ENCODE data around the gene GNAL.

DNA sequence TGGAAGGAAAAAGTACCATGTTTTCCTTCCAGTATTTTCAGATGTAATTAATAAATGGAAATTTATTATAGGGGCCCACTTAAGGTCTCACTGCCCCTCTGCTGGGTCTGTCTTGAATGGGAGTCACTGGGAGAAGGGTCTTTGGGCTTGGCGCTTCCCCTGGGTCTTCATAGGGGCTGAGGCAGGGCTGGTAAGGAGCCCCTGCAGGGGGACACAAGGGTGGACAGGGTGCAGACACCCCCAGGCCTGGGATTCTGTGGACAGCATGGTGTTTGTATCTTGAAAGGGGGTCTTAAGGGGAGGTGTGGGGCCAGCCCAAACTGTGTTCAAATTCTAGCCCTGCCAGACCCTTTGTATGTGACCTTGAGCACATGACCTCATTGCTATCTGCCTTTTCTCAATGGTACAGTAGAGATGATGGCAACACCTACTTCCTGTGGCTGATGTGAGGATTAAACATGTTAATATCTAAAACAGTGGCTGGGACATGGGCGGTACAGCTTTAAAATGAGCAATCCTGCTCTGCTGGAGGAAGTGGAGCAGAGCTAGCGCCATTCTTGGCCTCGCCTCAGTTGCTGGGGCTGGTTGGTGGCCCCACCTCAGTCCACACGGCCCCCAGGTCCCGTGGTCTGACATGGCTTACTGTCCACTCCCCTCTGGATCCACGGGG is 71.6 kb downstream of the GNAL start:
- TF ChIP-seq, protein P1, sequence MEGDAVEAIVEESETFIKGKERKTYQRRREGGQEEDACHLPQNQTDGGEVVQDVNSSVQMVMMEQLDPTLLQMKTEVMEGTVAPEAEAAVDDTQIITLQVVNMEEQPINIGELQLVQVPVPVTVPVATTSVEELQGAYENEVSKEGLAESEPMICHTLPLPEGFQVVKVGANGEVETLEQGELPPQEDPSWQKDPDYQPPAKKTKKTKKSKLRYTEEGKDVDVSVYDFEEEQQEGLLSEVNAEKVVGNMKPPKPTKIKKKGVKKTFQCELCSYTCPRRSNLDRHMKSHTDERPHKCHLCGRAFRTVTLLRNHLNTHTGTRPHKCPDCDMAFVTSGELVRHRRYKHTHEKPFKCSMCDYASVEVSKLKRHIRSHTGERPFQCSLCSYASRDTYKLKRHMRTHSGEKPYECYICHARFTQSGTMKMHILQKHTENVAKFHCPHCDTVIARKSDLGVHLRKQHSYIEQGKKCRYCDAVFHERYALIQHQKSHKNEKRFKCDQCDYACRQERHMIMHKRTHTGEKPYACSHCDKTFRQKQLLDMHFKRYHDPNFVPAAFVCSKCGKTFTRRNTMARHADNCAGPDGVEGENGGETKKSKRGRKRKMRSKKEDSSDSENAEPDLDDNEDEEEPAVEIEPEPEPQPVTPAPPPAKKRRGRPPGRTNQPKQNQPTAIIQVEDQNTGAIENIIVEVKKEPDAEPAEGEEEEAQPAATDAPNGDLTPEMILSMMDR (conservative IDR thresholded peaks at IDR 0.05; ENCODE audit: low read depth, low read length), result no peak
- no peak for TF ChIP-seq EZH2 (IDR thresholded peaks at IDR 0.05; ENCODE audit: borderline replicate concordance, low read depth, low read length, poor library complexity, severe bottlenecking)

Measured in A673 (cell line).